Measurements from ENCODE around the gene KBTBD12. TPM values are rescaled to one million over a fixed set of nuclear protein-coding genes. Genes with fewer than 3 reads are reported as not detected.

The KBTBD12 gene
- total RNA-seq, 1 donor from 2014 or later = not detected

GRCh38 chr3:127940116-127940515 is 25.1 kb downstream of the KBTBD12 start:
- no peaks in the 10 kb centered on the region for H3K36me3 Mint-ChIP-seq
- Histone ChIP-seq H3K4me3 (no peak overlapping the region), H3K4me1 (no peaks in the 10 kb centered on the region), H4K20me1 (ENCODE audit: low read depth) (no peaks in the 10 kb centered on the region), H3K9ac (no peak overlapping the region), H3K36me3 (no peaks in the 10 kb centered on the region), H3K9me3 (ENCODE audit: low read depth) (no peaks in the 10 kb centered on the region), H3K27ac (no peak overlapping the region), H3K27me3 (peaks cover 49% of the 10 kb centered on the region), H2AFZ (replicated peaks) (no peak overlapping the region), H3K79me2 (ENCODE audit: low read depth) (no peaks in the 10 kb centered on the region), H3F3A (ENCODE audit: low read depth) (no peaks in the 10 kb centered on the region), H3K4me2 (no peak overlapping the region)
- H3K9me3 Mint-ChIP-seq = no peaks in the 10 kb centered on the region
- DNase-seq (ENCODE audit: low spot score) = no peak
- H3K27ac Mint-ChIP-seq = no peak overlapping the region
- peaks cover 7% of the 10 kb centered on the region for H3K27me3 Mint-ChIP-seq (ENCODE audit: insufficient read depth, low read depth)
- TF ChIP-seq, protein P1, sequence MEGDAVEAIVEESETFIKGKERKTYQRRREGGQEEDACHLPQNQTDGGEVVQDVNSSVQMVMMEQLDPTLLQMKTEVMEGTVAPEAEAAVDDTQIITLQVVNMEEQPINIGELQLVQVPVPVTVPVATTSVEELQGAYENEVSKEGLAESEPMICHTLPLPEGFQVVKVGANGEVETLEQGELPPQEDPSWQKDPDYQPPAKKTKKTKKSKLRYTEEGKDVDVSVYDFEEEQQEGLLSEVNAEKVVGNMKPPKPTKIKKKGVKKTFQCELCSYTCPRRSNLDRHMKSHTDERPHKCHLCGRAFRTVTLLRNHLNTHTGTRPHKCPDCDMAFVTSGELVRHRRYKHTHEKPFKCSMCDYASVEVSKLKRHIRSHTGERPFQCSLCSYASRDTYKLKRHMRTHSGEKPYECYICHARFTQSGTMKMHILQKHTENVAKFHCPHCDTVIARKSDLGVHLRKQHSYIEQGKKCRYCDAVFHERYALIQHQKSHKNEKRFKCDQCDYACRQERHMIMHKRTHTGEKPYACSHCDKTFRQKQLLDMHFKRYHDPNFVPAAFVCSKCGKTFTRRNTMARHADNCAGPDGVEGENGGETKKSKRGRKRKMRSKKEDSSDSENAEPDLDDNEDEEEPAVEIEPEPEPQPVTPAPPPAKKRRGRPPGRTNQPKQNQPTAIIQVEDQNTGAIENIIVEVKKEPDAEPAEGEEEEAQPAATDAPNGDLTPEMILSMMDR (IDR thresholded peaks at IDR 0.05) = no peak
- no peak for TF ChIP-seq EZH2phosphoT487 (IDR thresholded peaks at IDR 0.05)
- TF ChIP-seq EZH2 (IDR thresholded peaks at IDR 0.05) = no peak
- no peaks in the 10 kb centered on the region for H3K4me1 Mint-ChIP-seq
- H3K4me3 Mint-ChIP-seq = no peak overlapping the region

DNA sequence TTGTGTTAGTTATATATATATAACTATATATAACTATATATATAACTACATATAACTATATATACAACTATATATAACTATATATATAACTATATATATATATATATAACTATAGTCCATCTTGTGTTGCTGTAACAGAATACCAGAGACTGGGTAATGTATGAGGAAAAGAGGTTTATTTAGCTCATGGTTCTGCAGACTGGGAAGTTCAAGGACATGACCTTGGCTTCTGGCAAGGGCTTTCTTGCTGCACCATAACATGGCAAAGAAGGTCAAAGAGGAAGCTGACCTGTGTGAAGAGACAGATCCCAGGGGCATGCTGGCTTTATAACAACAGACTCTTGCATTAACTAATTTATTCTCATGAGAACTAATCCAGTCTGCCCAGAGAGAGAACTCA is 27.6 kb downstream of the KBTBD12 start:
- no peak overlapping the region for H3K4me2 ChIP-seq
- no peak overlapping the region for H2AFZ ChIP-seq (replicated peaks)
- H3K4me3 ChIP-seq = no peak overlapping the region
- H3K4me3 Mint-ChIP-seq = no peak overlapping the region
- TF ChIP-seq, protein P1 (IDR thresholded peaks at IDR 0.05) = no peak
- TF ChIP-seq EZH2phosphoT487 (IDR thresholded peaks at IDR 0.05) (no peak), EZH2 (IDR thresholded peaks at IDR 0.05) (no peak)
- no peaks in the 10 kb centered on the region for H4K20me1 ChIP-seq (ENCODE audit: low read depth)
- no peaks in the 10 kb centered on the region for H3K4me1 ChIP-seq
- no peaks in the 10 kb centered on the region for H3K79me2 ChIP-seq (ENCODE audit: low read depth)
- no peaks in the 10 kb centered on the region for H3K9me3 ChIP-seq (ENCODE audit: low read depth)
- H3K36me3 Mint-ChIP-seq = no peaks in the 10 kb centered on the region
- no peaks in the 10 kb centered on the region for H3K36me3 ChIP-seq
- no peak overlapping the region for H3K9ac ChIP-seq
- no peaks in the 10 kb centered on the region for H3K9me3 Mint-ChIP-seq
- no peaks in the 10 kb centered on the region for H3F3A ChIP-seq (ENCODE audit: low read depth)
- H3K27ac ChIP-seq = no peak overlapping the region
- no peak for DNase-seq (ENCODE audit: low spot score)
- no peak overlapping the region for H3K27ac Mint-ChIP-seq
- H3K4me1 Mint-ChIP-seq = no peaks in the 10 kb centered on the region
- H3K27me3 Mint-ChIP-seq (ENCODE audit: insufficient read depth, low read depth) = peaks cover 7% of the 10 kb centered on the region
- H3K27me3 ChIP-seq = peaks cover 35% of the 10 kb centered on the region

GRCh38 chr3:127948211-127948610 is 33.2 kb downstream of the KBTBD12 start:
- H4K20me1 ChIP-seq (ENCODE audit: low read depth) = no peaks in the 10 kb centered on the region
- H3K27me3 ChIP-seq = peaks cover 3% of the 10 kb centered on the region
- H3K9me3 ChIP-seq (ENCODE audit: low read depth) = no peaks in the 10 kb centered on the region
- H3K36me3 ChIP-seq = no peaks in the 10 kb centered on the region
- H3K27ac ChIP-seq = no peak overlapping the region
- H3F3A ChIP-seq (ENCODE audit: low read depth) = no peaks in the 10 kb centered on the region
- Mint-ChIP-seq H3K9me3 (no peaks in the 10 kb centered on the region), H3K4me1 (peaks cover 8% of the 10 kb centered on the region), H3K4me3 (no peak overlapping the region), H3K36me3 (no peaks in the 10 kb centered on the region), H3K27me3 (ENCODE audit: insufficient read depth, low read depth) (peaks cover 3% of the 10 kb centered on the region), H3K27ac (no peak overlapping the region)
- no peaks in the 10 kb centered on the region for H3K79me2 ChIP-seq (ENCODE audit: low read depth)
- no peak overlapping the region for H3K4me2 ChIP-seq
- H2AFZ ChIP-seq (replicated peaks) = no peak overlapping the region
- no peaks in the 10 kb centered on the region for H3K4me1 ChIP-seq
- TF ChIP-seq EZH2phosphoT487 (IDR thresholded peaks at IDR 0.05) = no peak
- TF ChIP-seq EZH2 (IDR thresholded peaks at IDR 0.05) = no peak
- TF ChIP-seq, protein P1 (IDR thresholded peaks at IDR 0.05) = no peak
- no peak overlapping the region for H3K9ac ChIP-seq
- no peak for DNase-seq (ENCODE audit: low spot score)
- no peak overlapping the region for H3K4me3 ChIP-seq
